HepG2 (cell line): Measurements from ENCODE around the gene SLC12A9. TPM values are rescaled to one million over a fixed set of nuclear protein-coding genes. Genes with fewer than 3 reads are reported as not detected.

Source experiments
- AKAP8 ChIP-seq: sonication (generic); formaldehyde crosslinking; IDR thresholded peaks from 2 replicates; pipeline ENCODE4 v1.5.1; 2020; ENCODE audit warnings: mild to moderate bottlenecking, missing genetic modification reagents
- ATF1 ChIP-seq: IDR thresholded peaks from 2 replicates; pipeline ENCODE4 v1.6.1; 2016; ENCODE audit warnings: mild to moderate bottlenecking, control low read depth
- CAMTA2 ChIP-seq: sonication (generic); formaldehyde crosslinking; IDR thresholded peaks from 2 replicates; pipeline ENCODE4 v1.4.0; 2020; ENCODE audit warnings: mild to moderate bottlenecking, missing genetic modification reagents, borderline replicate concordance
- CREB3 ChIP-seq: sonication (generic); formaldehyde crosslinking; IDR thresholded peaks from 2 replicates; pipeline ENCODE4 v1.5.0; 2020; ENCODE audit warnings: missing genetic modification reagents
- CREBL2 ChIP-seq: sonication (generic); formaldehyde crosslinking; IDR thresholded peaks from 2 replicates; pipeline ENCODE4 v1.8.1; 2023; ENCODE audit warnings: missing genetic modification reagents, mild to moderate bottlenecking, borderline replicate concordance
- HDAC1 ChIP-seq: sonication (generic); formaldehyde crosslinking; IDR thresholded peaks from 2 replicates; pipeline ENCODE4 v1.5.1; 2020; ENCODE audit warnings: mild to moderate bottlenecking, missing genetic modification reagents
- HOXA9 ChIP-seq: sonication (generic); formaldehyde crosslinking; IDR thresholded peaks from 2 replicates; pipeline ENCODE4 v1.8.1; 2022; ENCODE audit warnings: missing genetic modification reagents, mild to moderate bottlenecking, moderate library complexity, borderline replicate concordance
- KLF15 ChIP-seq: sonication (generic); formaldehyde crosslinking; IDR thresholded peaks from 2 replicates; pipeline ENCODE4 v1.8.1; 2023; ENCODE audit warnings: borderline replicate concordance, mild to moderate bottlenecking, inconsistent platforms, missing genetic modification reagents, mixed read lengths
- NFKBIZ ChIP-seq: IDR thresholded peaks from 2 replicates; pipeline ENCODE4 v1.6.1; 2018; ENCODE audit warnings: missing genetic modification reagents, missing compliant biosample characterization
- NR2F6 ChIP-seq, 2 experiments: IDR thresholded peaks; 2 replicates each; pipeline ENCODE4 v1.6.1; 2016; ENCODE audit warnings: antibody characterized with exemption in 1 of 2, mild to moderate bottlenecking in 1 of 2
- POGZ ChIP-seq: sonication (generic); formaldehyde crosslinking; IDR thresholded peaks from 2 replicates; pipeline ENCODE4 v1.4.0; 2020; ENCODE audit warnings: mild to moderate bottlenecking, missing genetic modification reagents
- REXO4 ChIP-seq: sonication (generic); formaldehyde crosslinking; IDR thresholded peaks from 2 replicates; pipeline ENCODE4 v1.8.0; 2022; ENCODE audit warnings: missing genetic modification reagents, mild to moderate bottlenecking, borderline replicate concordance
- TBX3 ChIP-seq: fragments of 450-650 bp; IDR thresholded peaks from 2 replicates; pipeline ENCODE4 v1.6.1; 2017; ENCODE audit warnings: antibody characterized with exemption, mild to moderate bottlenecking, inconsistent platforms, borderline replicate concordance
- TFE3 ChIP-seq: IDR thresholded peaks from 2 replicates; pipeline ENCODE4 v1.6.1; 2016
- ZBTB10 ChIP-seq: sonication (generic); formaldehyde crosslinking; IDR thresholded peaks from 2 replicates; pipeline ENCODE4 v1.4.0; 2020; ENCODE audit warnings: missing genetic modification reagents, borderline replicate concordance
- ZBTB7B ChIP-seq: sonication (generic); formaldehyde crosslinking; IDR thresholded peaks from 2 replicates; pipeline ENCODE4 v1.4.0; 2020; ENCODE audit warnings: missing genetic modification reagents
- ZNF275 ChIP-seq: sonication (generic); formaldehyde crosslinking; IDR thresholded peaks from 2 replicates; pipeline ENCODE4 v1.8.0; 2022; ENCODE audit warnings: missing genetic modification reagents, mild to moderate bottlenecking, inconsistent platforms, borderline replicate concordance
- ZNF496 ChIP-seq: sonication (generic); formaldehyde crosslinking; IDR thresholded peaks from 2 replicates; pipeline ENCODE4 v1.8.1; 2023; ENCODE audit warnings: mild to moderate bottlenecking, moderate library complexity, missing genetic modification reagents; ENCODE audit not compliant: insufficient replicate concordance
- ZNF580 ChIP-seq: IDR thresholded peaks from 2 replicates; pipeline ENCODE4 v1.6.1; 2016; ENCODE audit warnings: low read depth, borderline replicate concordance
- ZNF598 ChIP-seq: sonication (generic); formaldehyde crosslinking; IDR thresholded peaks from 2 replicates; pipeline ENCODE4 v1.5.1; 2020; ENCODE audit warnings: mild to moderate bottlenecking, missing genetic modification reagents, borderline replicate concordance
- ZNF616 ChIP-seq: sonication (generic); formaldehyde crosslinking; IDR thresholded peaks from 2 replicates; pipeline ENCODE4 v1.5.0; 2020; ENCODE audit warnings: low read depth, mild to moderate bottlenecking, missing genetic modification reagents
- ZNF619 ChIP-seq: sonication (generic); formaldehyde crosslinking; IDR thresholded peaks from 2 replicates; pipeline ENCODE4 v1.4.0; 2020; ENCODE audit warnings: mild to moderate bottlenecking, missing genetic modification reagents
- polyA plus RNA-seq, 8 experiments: library from polyadenylated mRNA; depleted of rRNA in 3 of 8; stranded (reverse) in 7 of 8; unstranded in 1 of 8; fragments of >200 nt; fragmentation: Illumina TruSeq in 4 of 8; extraction: Trizol in 4 of 8; gene quantifications; 2 replicates each; pipeline versions ENCODE4 v1.2.1 to v1.2.3, GENCODE V29; 2011 to 2016; ENCODE audit warnings: low read depth in 4 of 8, missing spikeins in 1 of 8, mixed read lengths in 1 of 8; ENCODE audit not compliant: insufficient read depth in 1 of 8
- total RNA-seq, 5 experiments: library from RNA; depleted of rRNA; stranded (reverse); fragments of >200 nt; fragmentation: Illumina TruSeq; extraction: Trizol; gene quantifications; 2 replicates each; pipeline ENCODE4 v1.2.3, GENCODE V29; 2016; ENCODE audit warnings: low read depth in 1 of 5

The SLC12A9 gene
- total and polyA plus RNA-seq, 2 of the 13 experiments (the other 11 are each of a cell fraction or from before 2014, with no cell fraction given), result 8.7 to 16.6 TPM

GRCh38 chr7:100888988-100889750 lies 36.7 kb downstream of the SLC12A9 start, which contains the start of gene UFSP1 (continued):
- peak; percentile 60 for TF ChIP-seq ZNF598 (CRISPR knock-in tag)
- peak; percentile 64; the same call in 1 of the 2 replicates for TF ChIP-seq NFKBIZ (CRISPR knock-in tag)
- TF ChIP-seq ZNF580 (CRISPR knock-in tag), result peak; percentile 84
- TF ChIP-seq NR2F6 (IDR thresholded peaks at IDR 0.05), result no peak
- no peak for TF ChIP-seq NR2F6 (CRISPR knock-in tag; IDR thresholded peaks at IDR 0.05)
- TF ChIP-seq REXO4 (CRISPR knock-in tag), result no peak
- TF ChIP-seq TFE3 (CRISPR knock-in tag), result no peak
- TF ChIP-seq POGZ (CRISPR knock-in tag), result peak; percentile 25; the same call in 1 of the 2 replicates
- TF ChIP-seq HDAC1 (CRISPR knock-in tag), result peak; percentile 85; the same call in 1 of the 2 replicates
- TF ChIP-seq HOXA9, result no peak
- no peak for TF ChIP-seq ZNF496 (CRISPR knock-in tag)
- TF ChIP-seq ZBTB7B (CRISPR knock-in tag), result no peak
- TF ChIP-seq ZNF619 (CRISPR knock-in tag), result 0 out of 2 replicates have a peak, but pooled peaks have one; percentile 30
- peak; percentile 83; the same call in 1 of the 2 replicates for TF ChIP-seq ZNF275
- no peak for TF ChIP-seq TBX3
- TF ChIP-seq AKAP8 (CRISPR knock-in tag), result no peak
- TF ChIP-seq ZBTB10 (CRISPR knock-in tag), result peak; percentile 63; the same call in 1 of the 2 replicates
- TF ChIP-seq CAMTA2 (CRISPR knock-in tag), result 0 out of 2 replicates have a peak, but pooled peaks have one; percentile 87
- TF ChIP-seq KLF15 (CRISPR knock-in tag), result 0 out of 2 replicates have a peak, but pooled peaks have one; percentile 78
- TF ChIP-seq ZNF616 (CRISPR knock-in tag), result peak; percentile 55; the same call in 1 of the 2 replicates
- TF ChIP-seq CREBL2, result peak; percentile 92; the same call in 1 of the 2 replicates
- TF ChIP-seq ATF1 (CRISPR knock-in tag), result no peak
- TF ChIP-seq CREB3, result peak; percentile 84
